GM12801 (cell line): ENCODE data around the gene LARGE1.

Source experiments
- TF ChIP-seq, protein P1 (sequence below): IDR thresholded peaks from one replicate; pipeline ENCODE4 v1.5.1; 2011; ENCODE audit warnings: control low read depth; ENCODE audit not compliant: insufficient read length; ENCODE audit errors: extremely low read depth

LARGE1 gene

DNA sequence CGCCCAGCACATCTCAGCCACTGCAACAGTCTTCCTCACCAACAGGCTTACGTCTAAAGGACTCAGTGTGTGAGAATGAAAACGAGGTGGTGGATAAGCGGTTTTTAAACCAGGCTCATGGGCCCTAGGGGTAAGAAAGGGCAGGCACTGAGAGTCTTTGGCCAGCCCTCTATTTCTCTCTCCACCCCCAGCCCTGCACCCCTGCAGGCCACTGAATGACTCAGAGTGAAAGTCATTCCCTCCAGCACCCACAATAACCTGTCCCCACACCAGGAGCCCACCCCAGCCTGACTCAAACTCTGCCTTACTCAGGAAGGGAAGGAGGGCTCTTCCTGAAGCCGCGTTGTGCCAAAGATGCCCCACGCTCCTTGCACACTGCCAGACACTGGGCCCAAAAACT, 72.0 kb downstream of the LARGE1 start:
- TF ChIP-seq, protein P1, sequence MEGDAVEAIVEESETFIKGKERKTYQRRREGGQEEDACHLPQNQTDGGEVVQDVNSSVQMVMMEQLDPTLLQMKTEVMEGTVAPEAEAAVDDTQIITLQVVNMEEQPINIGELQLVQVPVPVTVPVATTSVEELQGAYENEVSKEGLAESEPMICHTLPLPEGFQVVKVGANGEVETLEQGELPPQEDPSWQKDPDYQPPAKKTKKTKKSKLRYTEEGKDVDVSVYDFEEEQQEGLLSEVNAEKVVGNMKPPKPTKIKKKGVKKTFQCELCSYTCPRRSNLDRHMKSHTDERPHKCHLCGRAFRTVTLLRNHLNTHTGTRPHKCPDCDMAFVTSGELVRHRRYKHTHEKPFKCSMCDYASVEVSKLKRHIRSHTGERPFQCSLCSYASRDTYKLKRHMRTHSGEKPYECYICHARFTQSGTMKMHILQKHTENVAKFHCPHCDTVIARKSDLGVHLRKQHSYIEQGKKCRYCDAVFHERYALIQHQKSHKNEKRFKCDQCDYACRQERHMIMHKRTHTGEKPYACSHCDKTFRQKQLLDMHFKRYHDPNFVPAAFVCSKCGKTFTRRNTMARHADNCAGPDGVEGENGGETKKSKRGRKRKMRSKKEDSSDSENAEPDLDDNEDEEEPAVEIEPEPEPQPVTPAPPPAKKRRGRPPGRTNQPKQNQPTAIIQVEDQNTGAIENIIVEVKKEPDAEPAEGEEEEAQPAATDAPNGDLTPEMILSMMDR = no peak

DNA sequence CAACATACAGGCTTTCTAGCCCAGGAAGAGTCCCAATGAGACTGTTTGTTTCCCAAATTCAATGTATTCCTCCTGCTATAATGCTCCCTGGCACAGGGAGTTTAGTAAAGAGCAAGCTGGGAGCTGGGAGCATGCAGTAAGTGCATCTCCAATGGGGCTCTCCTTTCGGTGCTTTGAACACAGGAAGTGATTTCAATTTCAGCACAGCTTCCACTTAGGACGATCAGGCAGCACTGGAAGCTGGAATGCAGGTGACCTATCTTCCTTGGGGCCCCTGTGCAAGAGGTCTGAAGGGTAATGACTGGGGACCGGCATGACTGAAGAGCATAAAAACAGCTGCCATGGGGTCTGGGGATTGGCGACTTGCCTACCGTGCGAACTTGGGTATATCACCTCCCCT, 76.0 kb downstream of the LARGE1 start:
- TF ChIP-seq, protein P1 = no peak

DNA sequence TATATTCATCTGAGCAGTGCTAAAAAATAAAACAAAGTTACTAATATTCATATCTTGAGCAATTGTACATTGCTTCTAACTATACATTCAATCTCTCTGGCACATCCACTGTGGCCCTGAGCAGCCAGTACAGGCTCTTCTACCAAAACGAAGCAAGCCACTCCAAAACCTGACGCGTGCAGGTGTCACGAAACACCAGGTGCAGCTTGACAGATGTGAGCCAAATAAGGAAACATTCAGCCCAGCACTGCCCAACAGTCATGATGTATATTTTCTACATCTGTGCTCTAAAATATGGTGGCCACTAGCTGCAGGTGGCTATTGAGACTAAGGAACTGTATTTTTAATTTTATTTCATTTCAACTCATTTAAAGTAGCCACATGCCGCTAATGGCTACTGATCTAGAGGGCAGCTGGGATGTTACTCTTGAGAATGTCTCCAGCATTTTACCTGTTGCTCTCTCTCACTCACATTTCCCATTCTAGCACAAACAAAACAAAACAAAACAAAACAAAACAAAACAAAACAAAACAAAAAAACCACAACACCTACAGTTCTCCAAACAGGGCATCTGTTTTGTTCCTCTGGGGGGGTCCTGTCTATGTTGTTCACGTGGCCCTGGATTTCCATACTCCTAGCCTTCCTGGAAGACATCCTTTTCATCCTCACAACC, 77.7 kb downstream of the LARGE1 start:
- TF ChIP-seq, protein P1 = no peak

DNA sequence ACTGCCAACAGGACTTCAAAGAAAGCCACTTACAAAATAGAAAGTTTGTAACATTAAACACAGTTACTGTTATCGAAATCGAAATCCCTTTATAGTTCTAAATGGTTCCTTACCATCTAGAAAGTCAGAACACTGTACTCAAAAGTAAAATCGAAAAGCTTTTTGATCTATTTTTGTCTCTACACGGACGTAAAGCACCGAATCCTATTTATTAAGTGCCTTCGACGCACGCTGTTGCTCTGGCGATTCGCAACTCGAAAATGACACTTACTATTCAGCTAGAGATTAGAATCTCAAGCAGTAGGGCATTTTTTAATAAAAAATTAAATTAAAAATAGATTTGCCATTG, 78.3 kb downstream of the LARGE1 start:
- TF ChIP-seq, protein P1 = no peak

- TF ChIP-seq, protein P1 = no peak
Observed at GRCh38 chr22:33841281-33842005, 78.8 kb downstream of the LARGE1 start.

DNA sequence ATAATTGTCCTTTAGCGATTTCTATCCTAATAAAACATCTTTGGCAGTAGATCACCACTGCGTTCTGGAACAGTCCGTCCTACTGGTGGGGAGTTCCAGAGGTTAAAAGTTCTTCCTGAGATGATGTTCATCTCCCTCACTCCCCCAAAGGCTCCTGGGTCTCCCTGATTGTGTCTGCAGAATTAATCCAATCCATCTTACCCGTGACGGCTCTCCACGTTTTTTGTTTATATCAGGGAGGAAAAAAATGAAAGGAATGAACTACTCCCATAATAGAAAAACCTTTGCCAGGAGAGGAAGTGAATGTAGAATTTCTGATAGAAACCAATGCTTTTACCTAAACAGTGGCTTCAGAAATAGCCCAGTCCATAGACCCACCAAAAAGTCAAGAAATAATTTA, 81.6 kb downstream of the LARGE1 start:
- TF ChIP-seq, protein P1 = no peak

GRCh38 chr22:33837826-33838225, 82.5 kb downstream of the LARGE1 start:
- TF ChIP-seq, protein P1 = no peak
